ENCODE data around the gene USO1.
"Not testable (repeated sequence)": the region's sequence is repeated elsewhere in the genome, so short reads cannot be mapped to it uniquely, and the experiment has no call there.

USO1 gene

DNA sequence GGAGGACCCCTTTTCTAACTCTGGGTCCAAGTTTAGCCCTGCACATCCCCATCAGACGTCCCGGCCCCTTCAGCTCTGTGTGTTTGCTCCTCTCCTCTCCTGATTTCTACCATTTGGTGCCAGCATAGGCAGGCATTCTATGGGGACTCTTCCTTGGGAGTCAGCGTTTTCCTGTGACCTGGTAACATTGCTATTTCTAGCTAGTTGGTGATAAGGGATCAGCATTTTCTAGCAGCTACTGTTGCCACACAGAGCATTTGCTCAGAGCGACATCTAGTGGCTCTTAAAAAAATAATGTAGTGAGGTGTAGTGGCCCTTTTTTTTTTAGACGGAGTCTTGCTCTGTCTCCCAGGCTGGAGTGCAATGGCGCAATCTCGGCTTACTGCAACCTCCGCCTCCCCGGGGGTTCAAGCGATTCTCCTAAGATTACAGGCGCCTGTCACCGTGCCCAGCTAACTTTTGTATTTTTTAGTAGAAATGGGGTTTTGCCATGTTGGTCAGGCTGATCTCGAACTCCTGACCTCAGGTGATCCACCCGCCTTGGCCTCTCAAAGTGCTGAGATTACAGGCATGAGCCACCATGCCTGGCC lies 123.9 kb downstream of the USO1 start:
- H3K9ac ChIP-seq (ENCODE audit: low read depth, low read length); H3K27me3 ChIP-seq (ENCODE audit: insufficient read depth, low read length); H3K36me3 ChIP-seq (ENCODE audit: insufficient read depth, low read depth, low read length); H3K27ac ChIP-seq (ENCODE audit: low read length); H3K4me3 ChIP-seq (ENCODE audit: low read length); H3K4me1 ChIP-seq (ENCODE audit: insufficient read depth, low read length); H3K9me3 ChIP-seq (ENCODE audit: insufficient read depth, low read depth, low read length): not testable (repeated sequence)

- Histone ChIP-seq H3K4me1 (ENCODE audit: insufficient read depth, low read length) (peaks cover 7% of the 10 kb centered on the region; the same call in 1 of the 2 replicates), H3K36me3 (ENCODE audit: insufficient read depth, low read depth, low read length) (no peaks in the 10 kb centered on the region), H3K9me3 (ENCODE audit: insufficient read depth, low read depth, low read length) (no peaks in the 10 kb centered on the region), H3K27me3 (ENCODE audit: insufficient read depth, low read length) (no peaks in the 10 kb centered on the region), H3K9ac (ENCODE audit: low read depth, low read length) (no peak overlapping the region), H3K27ac (ENCODE audit: low read length) (no peak overlapping the region), H3K4me3 (ENCODE audit: low read length) (no peak overlapping the region)
Measured at GRCh38 chr4:75848891-75849290, 124.5 kb downstream of the USO1 start.

- H3K9me3 ChIP-seq (ENCODE audit: insufficient read depth, low read depth, low read length): no peaks in the 10 kb centered on the region
- no peak overlapping the region for H3K4me3 ChIP-seq (ENCODE audit: low read length)
- H3K27ac ChIP-seq (ENCODE audit: low read length): no peak overlapping the region
- no peaks in the 10 kb centered on the region for H3K27me3 ChIP-seq (ENCODE audit: insufficient read depth, low read length)
- peaks cover 7% of the 10 kb centered on the region; the same call in 1 of the 2 replicates for H3K4me1 ChIP-seq (ENCODE audit: insufficient read depth, low read length)
- H3K36me3 ChIP-seq (ENCODE audit: insufficient read depth, low read depth, low read length): no peaks in the 10 kb centered on the region
- H3K9ac ChIP-seq (ENCODE audit: low read depth, low read length): no peak overlapping the region
Measured at GRCh38 chr4:75849461-75849860, 125.1 kb downstream of the USO1 start.

DNA sequence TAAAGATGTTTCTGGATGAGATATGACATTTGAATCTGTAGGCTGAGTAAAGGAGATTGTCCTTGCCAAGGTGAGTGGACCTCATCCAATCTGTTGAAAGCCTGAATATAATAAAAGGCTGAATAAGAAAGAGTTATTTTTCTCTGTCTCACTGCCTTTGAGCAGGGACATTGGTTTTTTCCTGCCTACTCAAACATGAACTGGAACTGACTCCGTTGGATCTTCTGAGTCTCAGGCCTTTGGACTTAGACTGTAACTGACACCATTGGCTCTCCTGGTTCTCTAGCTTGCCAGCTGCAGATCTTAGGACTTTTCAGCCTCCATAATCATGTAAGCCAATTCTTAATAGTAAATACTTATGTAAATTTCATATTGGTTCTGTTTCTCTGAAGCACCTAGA lies 134.3 kb downstream of the USO1 start:
- Histone ChIP-seq H3K9me3 (ENCODE audit: insufficient read depth, low read depth, low read length) (no peaks in the 10 kb centered on the region), H3K27me3 (ENCODE audit: insufficient read depth, low read length) (no peaks in the 10 kb centered on the region), H3K4me1 (ENCODE audit: insufficient read depth, low read length) (no peaks in the 10 kb centered on the region), H3K27ac (ENCODE audit: low read length) (no peak overlapping the region), H3K9ac (ENCODE audit: low read depth, low read length) (no peak overlapping the region), H3K4me3 (ENCODE audit: low read length) (no peak overlapping the region), H3K36me3 (ENCODE audit: insufficient read depth, low read depth, low read length) (no peaks in the 10 kb centered on the region)

GRCh38 chr4:75860606-75861005 lies 136.2 kb downstream of the USO1 start:
- H3K9ac ChIP-seq (ENCODE audit: low read depth, low read length): no peak overlapping the region
- no peaks in the 10 kb centered on the region for H3K27me3 ChIP-seq (ENCODE audit: insufficient read depth, low read length)
- no peaks in the 10 kb centered on the region for H3K4me1 ChIP-seq (ENCODE audit: insufficient read depth, low read length)
- H3K4me3 ChIP-seq (ENCODE audit: low read length): no peak overlapping the region
- no peaks in the 10 kb centered on the region for H3K36me3 ChIP-seq (ENCODE audit: insufficient read depth, low read depth, low read length)
- no peaks in the 10 kb centered on the region for H3K9me3 ChIP-seq (ENCODE audit: insufficient read depth, low read depth, low read length)
- no peak overlapping the region for H3K27ac ChIP-seq (ENCODE audit: low read length)
